Uterus (tissue), 2 donors: Measurements from ENCODE around the gene KLB.

Experiments used
- CTCF ChIP-seq, 4 experiments: fragments of 200-600 bp in 2 of 4; fragments of 450-650 bp in 2 of 4; sonication (generic) in 2 of 4; IDR thresholded peaks; one replicate each; pipeline ENCODE4 v1.5.1; 2016 to 2019; ENCODE audit warnings: antibody characterized with exemption in 4 of 4, mild to moderate bottlenecking in 2 of 4, moderate library complexity in 1 of 4
- POLR2A ChIP-seq, 2 donors: fragments of 450-650 bp; IDR thresholded peaks; one replicate each; pipeline ENCODE4 v1.6.1; 2016; ENCODE audit warnings: antibody characterized with exemption in 2 of 2, mild to moderate bottlenecking in 1 of 2, moderate library complexity in 1 of 2

- TF ChIP-seq POLR2A (IDR thresholded peaks at IDR 0.05) (no peak), CTCF (IDR thresholded peaks at IDR 0.05) (no peak)
Measured at GRCh38 chr4:39433878-39434492, 27.3 kb downstream of the KLB start.
